Activated CD8-positive, alpha-beta memory T cell treated with anti-CD3 and anti-CD28 coated beads for 4 hours (primary cell): ENCODE results near the gene MST1R.
A peak's percentile ranks its signal among the peaks of the same experiment; 100 is the strongest.
"Not testable (repeated sequence)": the region's sequence is repeated elsewhere in the genome, so short reads cannot be mapped to it uniquely, and the experiment has no call there.

Experiments
- DNase-seq, 2 donors: peaks; one replicate each; pipeline ENCODE4 v3.0.0-alpha.2; 2020; ENCODE audit warnings: low read depth in 2 of 2

The MST1R gene

GRCh38 chr3:49911611-49912010 is 7.9 kb upstream of the MST1R start:
- no peak for DNase-seq

- DNase-seq: no peak
Observed at GRCh38 chr3:49911124-49911420, 7.4 kb upstream of the MST1R start.

GRCh38 chr3:49910409-49911123 is 6.9 kb upstream of the MST1R start:
- no peak for DNase-seq

GRCh38 chr3:49908373-49909199 is 4.9 kb upstream of the MST1R start:
- DNase-seq: no peak

- peak; percentile 7 to 8 for DNase-seq
Observed at GRCh38 chr3:49906073-49906743, 2.5 kb upstream of the MST1R start.

- DNase-seq: not testable (repeated sequence)
Observed at GRCh38 chr3:49904448-49904847, 775 bp upstream of the MST1R start.

GRCh38 chr3:49902511-49903345 is 945 bp downstream of the MST1R start:
- DNase-seq: no peak

GRCh38 chr3:49901366-49902339 is 2.0 kb downstream of the MST1R start:
- no peak for DNase-seq

- no peak for DNase-seq
Observed at GRCh38 chr3:49900491-49901153, 3.1 kb downstream of the MST1R start.

GRCh38 chr3:49899815-49900214 is 3.9 kb downstream of the MST1R start:
- DNase-seq: no peak

GRCh38 chr3:49898991-49899390 is 4.7 kb downstream of the MST1R start:
- no peak for DNase-seq

GRCh38 chr3:49896345-49896744 is 7.3 kb downstream of the MST1R start:
- DNase-seq: no peak

GRCh38 chr3:49895791-49896190 is 7.9 kb downstream of the MST1R start:
- no peak for DNase-seq

- DNase-seq: no peak
Observed at GRCh38 chr3:49889296-49889695, 14.4 kb downstream of the MST1R start.

GRCh38 chr3:49886922-49887265 is 16.8 kb downstream of the MST1R start:
- DNase-seq: no peak

- DNase-seq: no peak
Observed at GRCh38 chr3:49883998-49884397, 19.7 kb downstream of the MST1R start.

GRCh38 chr3:49882166-49882565 is 21.5 kb downstream of the MST1R start:
- DNase-seq: no peak

- no peak for DNase-seq
Observed at GRCh38 chr3:49880581-49881315, 22.9 kb downstream of the MST1R start.

- no peak for DNase-seq
Observed at GRCh38 chr3:49879721-49880120, 24.0 kb downstream of the MST1R start.

GRCh38 chr3:49878686-49879085 is 25.0 kb downstream of the MST1R start:
- no peak for DNase-seq
